OCI-LY1 (cell line): Measurements from ENCODE around the gene LONP1.

ENCODE experiments used
- EZH2 ChIP-seq: fragments of 200-600 bp; sonication (generic), shearing (Covaris generic); IDR thresholded peaks from 2 replicates; pipeline ENCODE4 v1.8.0; 2017; ENCODE audit warnings: borderline replicate concordance, mixed run types, mild to moderate bottlenecking, antibody characterized with exemption, low read length, moderate library complexity, mixed read lengths
- TF ChIP-seq, protein P1 (sequence below): fragments of 200-600 bp; sonication (generic), shearing (Covaris generic); IDR thresholded peaks from 2 replicates; pipeline ENCODE4 v1.5.1; 2017; ENCODE audit warnings: mild to moderate bottlenecking, antibody characterized with exemption, low read length, moderate library complexity, mixed read lengths

DNA sequence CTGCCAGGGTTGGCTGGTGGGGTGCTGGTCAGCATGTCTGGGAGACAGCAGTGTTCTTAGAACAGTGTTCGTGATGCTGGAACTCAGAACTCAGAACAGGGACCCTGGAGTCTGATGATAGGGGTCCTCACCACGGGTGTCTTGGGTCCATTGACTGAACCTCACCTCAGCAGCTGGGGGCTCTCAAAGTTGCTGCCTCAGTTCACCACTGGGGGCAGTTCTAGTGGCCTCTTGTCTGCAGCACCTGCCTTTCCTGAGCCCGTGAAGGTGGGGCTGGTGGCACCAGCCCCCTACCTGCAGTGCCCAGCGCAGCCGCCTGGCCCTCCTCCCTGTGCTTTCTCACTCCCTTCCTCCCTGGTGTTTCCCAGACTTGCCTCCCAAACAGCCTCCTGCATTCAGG lies 68.6 kb downstream of the LONP1 start:
- TF ChIP-seq, protein P1, sequence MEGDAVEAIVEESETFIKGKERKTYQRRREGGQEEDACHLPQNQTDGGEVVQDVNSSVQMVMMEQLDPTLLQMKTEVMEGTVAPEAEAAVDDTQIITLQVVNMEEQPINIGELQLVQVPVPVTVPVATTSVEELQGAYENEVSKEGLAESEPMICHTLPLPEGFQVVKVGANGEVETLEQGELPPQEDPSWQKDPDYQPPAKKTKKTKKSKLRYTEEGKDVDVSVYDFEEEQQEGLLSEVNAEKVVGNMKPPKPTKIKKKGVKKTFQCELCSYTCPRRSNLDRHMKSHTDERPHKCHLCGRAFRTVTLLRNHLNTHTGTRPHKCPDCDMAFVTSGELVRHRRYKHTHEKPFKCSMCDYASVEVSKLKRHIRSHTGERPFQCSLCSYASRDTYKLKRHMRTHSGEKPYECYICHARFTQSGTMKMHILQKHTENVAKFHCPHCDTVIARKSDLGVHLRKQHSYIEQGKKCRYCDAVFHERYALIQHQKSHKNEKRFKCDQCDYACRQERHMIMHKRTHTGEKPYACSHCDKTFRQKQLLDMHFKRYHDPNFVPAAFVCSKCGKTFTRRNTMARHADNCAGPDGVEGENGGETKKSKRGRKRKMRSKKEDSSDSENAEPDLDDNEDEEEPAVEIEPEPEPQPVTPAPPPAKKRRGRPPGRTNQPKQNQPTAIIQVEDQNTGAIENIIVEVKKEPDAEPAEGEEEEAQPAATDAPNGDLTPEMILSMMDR: no peak
- no peak for TF ChIP-seq EZH2
